Fibroblast of the aortic adventitia (primary cell): ENCODE data around the gene EEF1AKMT3. TPM values are rescaled to one million over a fixed set of nuclear protein-coding genes. Genes with fewer than 3 reads are reported as not detected.

Experiments
- DNase-seq: peaks from one replicate; pipeline ENCODE4 v3.0.0-alpha.2; 2010; ENCODE audit warnings: low read depth
- H3K4me3 ChIP-seq: 2 replicates; pipeline ENCODE4 v1.5.1; 2011; ENCODE audit warnings: low read depth, mild to moderate bottlenecking, control low read depth, low read length, moderate library complexity
- total RNA-seq: library from RNA; depleted of rRNA; stranded (reverse); fragments of >200 nt; gene quantifications from 2 replicates; pipeline ENCODE4 v1.2.3, GENCODE V29; 2012; ENCODE audit warnings: low replicate concordance
- TF ChIP-seq, protein P1 (sequence below): IDR thresholded peaks from 2 replicates; pipeline ENCODE4 v1.5.1; 2011; ENCODE audit warnings: mild to moderate bottlenecking, low read length, control low read depth, inconsistent platforms; ENCODE audit not compliant: insufficient read depth

Gene EEF1AKMT3
- total RNA-seq, 1 donor, result 6.6 TPM

DNA sequence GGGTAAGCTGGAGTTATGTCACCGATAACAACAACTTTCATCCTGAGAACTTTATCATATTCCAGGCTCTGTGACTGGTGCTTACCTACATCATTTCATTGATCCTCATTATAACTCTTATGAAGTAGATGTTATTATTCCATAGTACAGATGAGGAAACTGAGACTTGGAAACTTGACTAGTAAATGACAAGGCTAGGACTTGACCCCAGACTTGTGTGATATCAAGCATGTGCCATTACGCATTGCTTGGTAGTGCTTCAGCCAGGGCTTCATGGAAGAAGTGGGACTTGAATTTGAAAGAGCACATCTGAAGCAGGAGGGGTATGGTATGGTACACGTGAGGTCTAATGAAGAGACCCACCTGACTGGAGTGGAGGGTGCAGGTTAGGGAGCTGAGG, 34.3 kb downstream of the EEF1AKMT3 start:
- H3K4me3 ChIP-seq, result no peak overlapping the region
- no peak for DNase-seq
- TF ChIP-seq, protein P1, sequence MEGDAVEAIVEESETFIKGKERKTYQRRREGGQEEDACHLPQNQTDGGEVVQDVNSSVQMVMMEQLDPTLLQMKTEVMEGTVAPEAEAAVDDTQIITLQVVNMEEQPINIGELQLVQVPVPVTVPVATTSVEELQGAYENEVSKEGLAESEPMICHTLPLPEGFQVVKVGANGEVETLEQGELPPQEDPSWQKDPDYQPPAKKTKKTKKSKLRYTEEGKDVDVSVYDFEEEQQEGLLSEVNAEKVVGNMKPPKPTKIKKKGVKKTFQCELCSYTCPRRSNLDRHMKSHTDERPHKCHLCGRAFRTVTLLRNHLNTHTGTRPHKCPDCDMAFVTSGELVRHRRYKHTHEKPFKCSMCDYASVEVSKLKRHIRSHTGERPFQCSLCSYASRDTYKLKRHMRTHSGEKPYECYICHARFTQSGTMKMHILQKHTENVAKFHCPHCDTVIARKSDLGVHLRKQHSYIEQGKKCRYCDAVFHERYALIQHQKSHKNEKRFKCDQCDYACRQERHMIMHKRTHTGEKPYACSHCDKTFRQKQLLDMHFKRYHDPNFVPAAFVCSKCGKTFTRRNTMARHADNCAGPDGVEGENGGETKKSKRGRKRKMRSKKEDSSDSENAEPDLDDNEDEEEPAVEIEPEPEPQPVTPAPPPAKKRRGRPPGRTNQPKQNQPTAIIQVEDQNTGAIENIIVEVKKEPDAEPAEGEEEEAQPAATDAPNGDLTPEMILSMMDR, result no peak

DNA sequence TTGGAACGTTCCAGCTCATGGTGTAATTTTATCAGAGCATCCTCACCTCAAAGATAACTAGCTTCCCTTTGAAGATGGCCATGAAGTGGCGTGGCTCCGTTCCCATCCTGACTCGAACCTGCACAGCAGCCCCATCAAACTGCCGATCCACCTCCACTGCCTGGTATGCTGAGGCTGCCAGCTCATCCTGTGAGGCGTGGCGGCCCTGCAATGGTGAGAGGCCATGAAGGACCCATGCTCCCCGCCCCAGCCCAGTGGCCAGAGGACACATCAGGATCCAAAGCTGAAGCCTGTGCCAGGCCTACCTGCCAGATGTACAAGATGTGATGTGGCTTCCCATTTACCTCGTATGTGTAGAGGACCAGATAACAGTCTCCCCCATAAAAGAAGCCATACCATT, 34.9 kb downstream of the EEF1AKMT3 start:
- TF ChIP-seq, protein P1, result no peak
- no peak for DNase-seq
- H3K4me3 ChIP-seq, result no peak overlapping the region

DNA sequence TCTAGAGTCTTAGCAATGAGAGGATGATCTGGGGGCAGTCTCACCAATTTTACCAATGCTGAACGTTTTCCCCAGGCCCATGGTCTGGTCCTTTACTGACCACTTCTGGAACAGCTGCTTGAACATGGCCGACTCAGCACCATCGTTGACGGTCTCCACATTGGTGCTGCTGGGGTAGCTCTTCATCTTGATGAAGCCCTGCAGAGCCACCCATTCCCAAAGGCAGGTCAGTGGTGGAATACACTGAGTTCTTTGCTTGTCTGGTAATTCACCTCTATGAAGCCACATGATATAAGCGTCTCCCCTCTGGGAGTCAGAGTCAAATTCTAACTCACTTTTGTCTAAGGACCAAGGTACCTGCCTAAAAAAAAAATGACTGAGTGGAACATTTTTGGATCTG, 35.9 kb downstream of the EEF1AKMT3 start:
- no peak for DNase-seq
- no peak overlapping the region for H3K4me3 ChIP-seq
- TF ChIP-seq, protein P1, result no peak

DNA sequence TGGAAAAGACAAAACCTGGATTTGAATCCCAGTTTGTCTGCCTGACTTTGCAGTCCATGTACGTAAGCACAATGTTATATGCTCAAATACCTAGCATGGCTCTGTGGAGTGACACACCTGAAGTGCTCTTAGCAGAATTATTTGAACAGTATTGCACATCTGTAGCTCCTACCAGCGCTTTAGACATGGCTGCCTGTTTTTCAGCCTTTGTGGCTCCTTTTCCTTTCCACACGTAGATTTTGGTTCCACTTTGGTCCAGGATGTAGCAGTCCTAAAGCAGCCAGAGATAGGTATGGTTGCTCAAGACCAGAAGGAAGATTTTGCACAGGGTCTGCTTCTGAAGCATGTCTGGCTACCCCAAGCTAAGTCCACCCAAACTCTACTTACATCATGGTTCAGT, 37.0 kb downstream of the EEF1AKMT3 start:
- TF ChIP-seq, protein P1, result no peak
- no peak for DNase-seq
- H3K4me3 ChIP-seq, result no peak overlapping the region

DNA sequence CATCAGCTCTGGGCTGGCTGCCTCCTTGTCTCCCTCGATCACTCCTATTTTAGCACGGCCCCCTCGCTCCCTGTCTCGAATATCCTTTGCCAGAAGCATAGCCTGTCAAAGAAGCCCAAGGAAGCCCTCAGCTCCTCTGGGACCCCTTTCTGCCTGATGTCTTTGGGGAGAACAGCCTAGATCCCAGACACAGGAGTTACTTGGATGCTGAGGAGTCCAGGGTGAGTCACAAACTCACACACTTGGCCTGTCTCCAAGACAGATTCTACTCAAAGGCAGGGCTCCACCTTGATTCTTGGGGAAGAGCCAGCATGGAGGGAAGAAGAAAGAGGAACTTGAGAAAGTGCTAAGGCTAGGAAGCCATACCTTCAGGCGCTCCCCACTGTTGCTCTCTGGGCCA, 38.0 kb downstream of the EEF1AKMT3 start:
- TF ChIP-seq, protein P1, result no peak
- DNase-seq, result peak; percentile 87
- H3K4me3 ChIP-seq, result no peak overlapping the region

DNA sequence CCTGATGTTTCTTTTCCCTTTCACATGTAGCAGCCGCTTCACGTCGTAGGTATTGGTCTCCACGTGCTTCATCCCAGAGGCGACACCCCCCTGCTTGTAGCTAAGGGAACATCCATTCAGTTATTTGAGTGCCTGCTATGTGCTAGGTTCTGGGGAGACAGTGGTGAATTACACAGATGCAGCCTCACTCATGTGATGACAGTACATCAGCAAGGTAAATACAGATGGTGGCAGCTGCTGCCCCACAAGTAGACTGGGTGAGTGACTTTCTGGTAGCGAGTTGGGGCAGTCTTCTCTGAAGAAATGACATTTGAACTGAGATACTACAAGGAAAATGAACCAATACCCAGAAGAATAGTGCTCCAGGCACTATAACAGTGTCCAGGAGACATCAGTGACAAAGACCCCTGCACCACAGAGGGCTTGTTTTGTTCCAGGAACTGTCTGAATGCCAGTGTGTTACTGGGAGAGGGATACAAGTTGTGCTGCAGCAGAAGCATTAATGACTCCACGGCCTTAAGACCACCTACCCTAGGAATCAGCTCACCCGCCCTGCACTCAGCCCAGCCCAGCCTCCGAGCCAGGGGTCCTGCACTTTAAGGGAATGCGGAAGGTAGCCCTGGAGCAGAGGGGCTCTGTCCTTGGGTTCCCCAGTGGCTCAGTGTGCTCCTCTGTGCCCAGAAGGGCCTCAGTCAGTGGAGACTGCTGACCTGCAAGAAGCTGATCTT, 38.8 kb downstream of the EEF1AKMT3 start:
- no peak for DNase-seq
- H3K4me3 ChIP-seq, result no peak overlapping the region
- TF ChIP-seq, protein P1, result no peak
